T-helper 2 cell treated with Interferon-gamma antibody and Interleukin-4, amounts not matched to agents 100 ng/mL and 5 ng/mL, for 36 hours (primary cell): Measurements from ENCODE around the gene GPC5. TPM values are rescaled to one million over a fixed set of nuclear protein-coding genes. Genes with fewer than 3 reads are reported as not detected.

Experiments used
- intact Hi-C: fragments of 100-400 bp; cut with micrococcal nuclease; formaldehyde crosslinking; loops from one replicate; pipeline ENCODE4 v1.15.1; 2023
- total RNA-seq: library from RNA; stranded (reverse); gene quantifications from 2 replicates; pipeline ENCODE4 v1.2.3, GENCODE V29; 2022

Gene GPC5
- total RNA-seq, 1 donor from 2014 or later, result not detected

- intact Hi-C loops, result no loop called here
These were observed 310.1 kb downstream of the GPC5 start for GRCh38 chr13:91708558-91708957.

- intact Hi-C loops, result no loop called here
These were observed 310.8 kb downstream of the GPC5 start for GRCh38 chr13:91709180-91709579.

GRCh38 chr13:91710733-91711132 is 312.3 kb downstream of the GPC5 start:
- intact Hi-C loops, result no loop called here

GRCh38 chr13:91714855-91715254 is 316.4 kb downstream of the GPC5 start:
- intact Hi-C loops, result no loop called here

- intact Hi-C loops, result no loop called here
These were observed 318.1 kb downstream of the GPC5 start for GRCh38 chr13:91716436-91717065.

DNA sequence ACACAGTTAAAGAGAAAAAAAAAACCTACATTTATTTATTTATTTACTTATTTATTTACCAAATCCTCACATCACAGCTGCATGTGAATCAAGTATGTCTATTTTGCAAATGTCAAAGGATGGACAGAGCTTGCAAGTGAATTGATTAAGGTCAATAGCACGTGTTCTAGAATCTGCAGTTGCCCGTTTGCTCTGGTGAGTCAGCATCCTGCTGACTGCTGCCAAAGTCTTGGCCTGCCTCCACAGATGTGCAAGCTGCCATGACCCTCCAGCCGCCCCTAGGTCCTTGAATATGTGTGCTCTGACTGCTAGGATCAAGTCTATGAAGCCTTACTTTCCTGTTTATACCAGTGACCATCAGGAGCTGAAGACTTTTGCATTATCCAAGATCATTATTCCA is 320.6 kb downstream of the GPC5 start:
- intact Hi-C loops, result no loop called here

- intact Hi-C loops, result loop anchor here (5.0 kb wide), 1 partner anchor 409 kb away; no protein-coding TSS in a partner anchor
These were observed 323.0 kb downstream of the GPC5 start for GRCh38 chr13:91721413-91721812.

DNA sequence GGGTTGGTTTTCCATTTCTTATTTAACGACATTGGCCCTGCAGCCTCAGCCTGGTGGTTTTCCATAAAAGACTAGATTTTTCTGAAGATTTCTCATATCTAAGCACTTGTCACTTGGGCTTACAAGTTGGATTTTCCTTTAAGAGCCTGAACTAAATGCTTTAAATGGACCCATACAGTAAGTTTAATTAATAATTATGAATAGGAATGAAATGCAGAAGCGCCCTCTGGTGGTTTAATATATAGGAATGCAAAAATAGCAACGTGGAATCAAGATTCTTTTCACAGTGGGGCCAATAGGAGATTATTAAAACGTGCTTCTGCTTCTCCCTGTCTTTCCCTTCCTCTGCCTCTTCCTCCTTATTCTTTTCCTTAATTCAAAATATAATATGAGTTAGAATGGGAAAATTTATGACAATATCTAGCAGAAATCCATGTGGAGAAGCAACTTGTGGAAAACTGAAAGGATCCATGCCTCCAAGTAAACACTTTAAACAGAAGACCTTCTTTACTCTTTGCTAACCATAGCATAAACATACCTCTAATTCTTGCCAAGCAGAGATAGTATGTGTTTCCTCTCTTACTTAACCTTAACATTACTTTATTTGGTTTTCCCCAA is 324.0 kb downstream of the GPC5 start:
- intact Hi-C loops, result loop anchor here (2.0 to 5.0 kb wide), 3 partner anchors 348 to 588 kb away; no protein-coding TSS in a partner anchor

GRCh38 chr13:91724591-91724990 is 326.2 kb downstream of the GPC5 start:
- intact Hi-C loops, result loop anchor here (5.0 kb wide), 1 partner anchor 412 kb away; no protein-coding TSS in a partner anchor

DNA sequence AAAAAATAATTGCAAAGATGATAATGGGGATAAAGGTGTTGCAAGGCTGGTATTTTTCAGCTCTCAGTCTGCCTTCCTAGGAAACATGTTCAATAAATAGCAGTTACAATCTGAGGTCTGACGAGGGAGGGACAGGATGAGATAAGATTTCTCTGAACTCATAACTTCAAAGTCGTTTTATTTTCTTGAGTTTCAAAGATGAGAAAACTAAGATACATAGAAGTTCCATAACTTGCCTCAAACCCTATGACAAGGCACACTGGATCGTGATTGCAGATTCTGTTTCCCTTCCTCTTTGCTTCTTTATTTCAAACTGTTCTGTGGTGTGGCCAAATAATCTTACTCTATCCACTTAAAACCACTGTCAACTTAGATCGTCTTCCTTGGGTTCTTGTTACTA is 327.2 kb downstream of the GPC5 start:
- intact Hi-C loops, result no loop called here

- intact Hi-C loops, result no loop called here
These were observed 328.2 kb downstream of the GPC5 start for GRCh38 chr13:91726671-91727070.

GRCh38 chr13:91729859-91730258 is 331.4 kb downstream of the GPC5 start:
- intact Hi-C loops, result no loop called here

DNA sequence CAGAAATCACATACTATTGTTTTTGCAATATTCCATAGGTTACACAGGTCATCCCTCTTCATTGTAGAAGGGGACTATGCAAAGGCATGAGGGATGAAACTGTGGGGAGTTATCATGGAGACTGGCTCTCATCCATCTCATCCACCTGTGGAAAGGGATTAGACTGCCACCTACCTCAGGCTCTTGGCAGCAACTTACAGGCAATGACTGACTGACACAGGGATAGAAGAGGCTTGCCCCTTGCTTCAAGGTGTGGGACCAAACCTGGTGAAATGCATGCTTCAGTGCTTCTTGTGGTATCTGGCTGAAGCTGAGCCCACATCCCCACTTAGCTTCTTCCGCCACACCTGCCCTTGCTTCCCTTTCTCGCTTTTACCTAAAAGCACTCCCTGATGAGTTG is 341.3 kb downstream of the GPC5 start:
- intact Hi-C loops, result no loop called here

DNA sequence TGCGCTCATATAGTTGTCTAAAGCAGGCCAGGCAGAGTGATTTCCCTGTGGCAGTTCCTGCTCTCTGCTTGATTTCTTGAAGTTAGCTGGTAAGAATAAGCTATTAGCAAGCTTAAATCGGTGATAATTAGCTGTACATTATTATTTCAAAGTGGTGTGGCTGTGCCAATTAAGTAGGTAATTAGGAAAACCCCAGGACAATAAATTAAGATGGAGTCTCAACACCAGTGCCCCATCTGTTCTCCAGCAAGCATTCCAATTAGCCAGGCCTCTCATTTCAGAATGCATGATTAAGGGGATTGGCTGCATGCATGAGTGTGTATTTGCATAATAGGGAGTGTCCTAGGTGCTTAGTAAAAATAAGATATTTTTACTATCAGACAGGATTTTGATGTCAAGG is 342.3 kb downstream of the GPC5 start:
- intact Hi-C loops, result no loop called here

- intact Hi-C loops, result no loop called here
These were observed 343.5 kb downstream of the GPC5 start for GRCh38 chr13:91741925-91742324.

- intact Hi-C loops, result no loop called here
These were observed 345.9 kb downstream of the GPC5 start for GRCh38 chr13:91744284-91744683.

DNA sequence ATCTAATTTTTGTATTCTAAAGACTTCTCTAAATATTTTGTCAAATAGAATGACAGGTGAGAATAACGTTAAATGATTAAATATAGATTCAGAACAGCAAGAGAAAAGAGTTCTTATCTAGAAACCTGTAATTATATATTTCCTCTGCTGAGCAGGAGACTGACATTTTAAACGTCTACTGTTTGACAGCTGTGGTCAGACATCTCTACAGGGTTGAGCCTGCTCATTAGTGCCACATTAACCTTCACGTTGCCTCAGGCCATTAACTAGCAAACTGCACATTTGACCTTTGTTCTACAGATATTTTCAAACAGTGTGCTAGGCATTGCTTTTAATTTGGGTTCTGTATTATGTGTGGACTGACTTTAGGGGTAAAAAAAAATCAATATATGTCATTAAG is 347.5 kb downstream of the GPC5 start:
- intact Hi-C loops, result no loop called here

DNA sequence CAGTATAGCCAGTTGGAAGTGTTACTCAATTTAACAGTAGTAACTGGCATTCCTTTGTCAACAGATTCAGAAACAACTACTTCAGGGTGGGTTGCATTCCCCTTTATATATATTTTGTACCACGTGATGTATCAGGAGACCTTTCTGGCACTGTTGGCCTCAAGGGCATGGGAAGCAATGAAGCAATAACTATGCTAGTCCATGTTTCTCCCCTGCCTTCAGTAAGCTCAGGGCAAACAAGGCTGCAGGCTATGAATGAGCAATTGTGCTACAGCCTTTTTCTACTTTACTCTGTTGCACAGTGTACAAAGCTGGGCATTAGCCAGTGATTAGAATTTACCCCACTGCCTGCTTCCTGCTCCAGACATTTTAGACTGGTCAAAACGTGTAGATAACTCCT is 348.8 kb downstream of the GPC5 start:
- intact Hi-C loops, result no loop called here

DNA sequence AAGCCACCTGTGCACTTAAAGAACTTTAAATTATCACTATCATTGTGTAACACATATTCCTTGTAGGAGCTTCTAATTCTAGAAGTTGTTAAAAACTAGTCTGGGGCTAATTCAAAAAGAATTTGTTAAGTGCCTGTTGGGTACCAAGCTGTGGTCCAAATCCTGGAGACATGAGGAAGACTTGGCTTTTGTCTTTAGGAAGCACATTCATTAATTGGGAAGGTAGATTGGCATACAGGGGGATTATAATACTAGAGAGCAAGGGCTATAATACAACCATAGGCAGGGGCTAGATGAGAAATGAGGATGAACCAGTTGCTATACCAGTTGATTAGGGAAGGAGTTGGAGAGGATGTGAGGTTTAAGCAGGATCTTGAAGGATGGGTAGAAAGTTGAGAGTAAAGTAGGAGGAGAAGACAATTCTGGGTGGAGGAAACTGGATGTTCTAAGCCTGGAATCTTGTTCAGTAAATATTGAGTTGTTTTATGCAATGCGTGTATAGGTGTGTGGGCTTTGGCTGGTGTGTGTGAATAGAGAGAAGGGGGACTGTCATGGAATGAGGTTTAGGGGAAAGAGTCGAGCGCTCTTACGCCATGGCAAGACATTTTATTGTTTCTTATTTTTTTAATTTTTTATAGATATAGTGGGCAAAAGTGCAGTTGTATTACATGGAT is 350.1 kb downstream of the GPC5 start:
- intact Hi-C loops, result no loop called here

GRCh38 chr13:91758724-91759123 is 360.3 kb downstream of the GPC5 start:
- intact Hi-C loops, result no loop called here

GRCh38 chr13:91762957-91763356 is 364.5 kb downstream of the GPC5 start:
- intact Hi-C loops, result no loop called here

DNA sequence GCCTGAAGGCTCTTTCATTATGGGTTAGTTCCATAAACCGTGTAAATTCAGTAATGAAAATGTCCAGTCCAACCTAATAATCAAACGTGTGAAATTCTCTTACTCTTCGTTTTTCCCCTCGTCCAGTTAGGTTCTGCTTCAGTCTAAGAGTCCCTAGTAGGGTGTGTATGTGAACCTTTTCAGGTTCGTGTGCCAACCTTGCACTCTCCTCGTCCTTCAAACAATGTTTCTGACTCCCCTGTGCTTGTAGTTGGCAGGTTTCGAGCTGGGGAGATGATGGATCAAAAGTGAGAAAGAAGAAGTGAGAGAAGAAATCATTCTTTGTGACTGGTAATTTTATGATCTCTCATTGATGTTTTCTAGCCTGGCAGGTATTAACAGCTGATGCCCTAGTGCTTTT is 366.1 kb downstream of the GPC5 start:
- intact Hi-C loops, result no loop called here

DNA sequence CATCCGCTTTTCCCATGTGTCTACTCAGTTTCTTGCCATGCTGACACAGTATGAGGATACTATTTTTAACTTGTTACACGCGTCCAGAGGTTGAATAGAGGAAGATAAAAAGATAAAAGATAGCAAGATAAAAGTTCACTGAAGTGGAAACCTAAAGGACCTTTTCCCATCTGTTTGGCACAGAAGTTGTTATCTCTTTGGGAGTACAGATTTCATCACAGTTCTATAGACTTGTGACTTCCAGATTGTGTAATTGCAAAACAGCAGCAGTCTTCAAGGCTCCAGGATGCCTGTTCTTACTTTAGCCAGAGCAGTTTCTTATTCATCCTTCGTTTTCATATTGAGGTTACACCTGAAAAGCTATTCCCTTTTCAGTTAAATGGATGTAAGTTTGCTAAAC is 369.2 kb downstream of the GPC5 start:
- intact Hi-C loops, result no loop called here
